Panc1 (cell line): ENCODE data around the gene PPP1R26. TPM values are rescaled to one million over a fixed set of nuclear protein-coding genes. Genes with fewer than 3 reads are reported as not detected.

Source experiments
- ATAC-seq: fragments of 200-7000 bp; cut with Tn5 transposase; 2 replicates; pipeline ENCODE4 v1.9.1; 2020; ENCODE audit warnings: mild to moderate bottlenecking, moderate library complexity
- BruUV-seq: library from RNA; stranded (reverse); fragments of 400-500 nt; replicated peaks from 2 replicates; lab custom pipeline; 2021; lab: Mats Ljungman, UMichigan
- CTCF ChIA-PET: fragments of 300-600 bp; sonication (Branson Sonifier 250); formaldehyde crosslinking; loops from one replicate; lab custom pipeline; 2022; ENCODE audit warnings: antibody characterized with exemption; lab: Charles Lee
- POLR2A ChIA-PET: fragments of 300-600 bp; sonication (Branson Sonifier 250); formaldehyde crosslinking; loops from one replicate; lab custom pipeline; 2022; ENCODE audit warnings: antibody characterized with exemption; lab: Charles Lee
- DNase-seq: peaks from one replicate; pipeline ENCODE4 v3.0.0-alpha.2; 2010; ENCODE audit warnings: low read depth, low spot score
- H3K27ac ChIP-seq: 2 replicates; pipeline ENCODE4 v1.5.1; 2011; ENCODE audit warnings: mild to moderate bottlenecking, low read length, inconsistent platforms
- H3K27me3 ChIP-seq: fragments of 200-500 bp; sonication (Bioruptor generic); 2 replicates; pipeline ENCODE4 v1.6.0; 2014; ENCODE audit warnings: low read length, inconsistent platforms; ENCODE audit not compliant: control insufficient read depth, insufficient read depth
- H3K36me3 ChIP-seq: fragments of 200-500 bp; sonication (Bioruptor generic); 2 replicates; pipeline ENCODE4 v1.5.1; 2014; ENCODE audit warnings: inconsistent platforms, mild to moderate bottlenecking, low read length, moderate library complexity; ENCODE audit not compliant: control insufficient read depth, insufficient read depth
- H3K4me1 ChIP-seq: 2 replicates; pipeline ENCODE4 v1.5.1; 2011; ENCODE audit warnings: inconsistent platforms, mild to moderate bottlenecking, low read length, moderate library complexity; ENCODE audit not compliant: control insufficient read depth, insufficient read depth
- H3K4me3 ChIP-seq, 2 experiments: 2 replicates each; pipeline ENCODE4 v1.5.1; 2011 to 2012; ENCODE audit warnings: low read depth in 2 of 2, low read length in 2 of 2, mild to moderate bottlenecking in 2 of 2, inconsistent platforms in 1 of 2, moderate library complexity in 1 of 2
- H3K9me3 ChIP-seq: fragments of 200-500 bp; sonication (Bioruptor generic); 2 replicates; pipeline ENCODE4 v1.5.1; 2014; ENCODE audit warnings: low read depth, mild to moderate bottlenecking, inconsistent platforms, low read length, moderate library complexity; ENCODE audit not compliant: control insufficient read depth, insufficient read depth
- POLR2AphosphoS5 ChIP-seq: IDR thresholded peaks from 2 replicates; pipeline ENCODE4 v1.6.1; 2012; ENCODE audit warnings: mild to moderate bottlenecking, low read depth, low read length, moderate library complexity
- SIN3A ChIP-seq: IDR thresholded peaks from 2 replicates; pipeline ENCODE4 v1.6.1; 2012; ENCODE audit warnings: low read depth, mild to moderate bottlenecking, low read length, moderate library complexity, borderline replicate concordance; ENCODE audit not compliant: insufficient read depth
- TCF7L2 ChIP-seq: IDR thresholded peaks from 2 replicates; pipeline ENCODE4 v1.6.1; 2011; ENCODE audit warnings: mild to moderate bottlenecking, low read depth, low read length, inconsistent platforms
- in situ Hi-C: cut with HindIII; loops from 2 replicates; pipeline ENCODE4 v1.10.0; 2016; ENCODE audit warnings: low sequenced_read_pairs, low pct_unique_long_range_greater_than_20kb
- intact Hi-C: fragments of 100-400 bp; cut with micrococcal nuclease; formaldehyde crosslinking; loops from one replicate; pipeline ENCODE4 v1.10.0; 2022; ENCODE audit not compliant: unreplicated experiment
- total RNA-seq: library from RNA; stranded (reverse); gene quantifications from one replicate; pipeline ENCODE4 v1.2.1, GENCODE V29; 2021; ENCODE audit not compliant: unreplicated experiment
- TF ChIP-seq, protein P1 (sequence below): fragments of 450-650 bp; IDR thresholded peaks from 2 replicates; pipeline ENCODE4 v1.5.1; 2017; ENCODE audit warnings: mild to moderate bottlenecking
- TF ChIP-seq, protein P2 (sequence below), 2 experiments: IDR thresholded peaks; 2 replicates each; pipeline ENCODE4 v1.6.1; 2011 to 2012; ENCODE audit warnings: low read depth in 2 of 2, control low read depth in 1 of 2, low read length in 1 of 2, mild to moderate bottlenecking in 1 of 2, moderate library complexity in 1 of 2; ENCODE audit not compliant: insufficient read depth in 1 of 2

The PPP1R26 gene
- total RNA-seq, 1 experiment from 2014 or later, result 17.5 TPM

DNA sequence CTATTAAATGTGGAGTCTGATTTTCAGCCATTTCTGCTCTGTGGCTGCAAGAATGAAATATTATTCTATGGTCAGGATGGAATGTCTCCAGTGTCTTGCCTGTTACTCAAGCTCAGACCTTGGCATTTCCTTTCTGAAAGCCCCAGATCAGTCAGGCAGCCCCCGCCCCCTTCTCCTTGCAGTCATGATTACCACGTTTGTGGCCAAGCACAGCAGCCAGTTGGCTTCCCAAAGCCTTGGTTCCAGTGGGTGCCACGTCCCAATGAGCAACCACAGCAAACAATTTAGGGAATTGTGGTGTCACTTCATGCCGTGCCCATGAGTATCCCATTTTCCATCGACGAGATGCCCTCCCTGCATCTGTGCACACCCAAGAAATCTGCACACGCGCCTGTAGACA lies 56.6 kb downstream of the PPP1R26 start:
- TF ChIP-seq, protein P1, sequence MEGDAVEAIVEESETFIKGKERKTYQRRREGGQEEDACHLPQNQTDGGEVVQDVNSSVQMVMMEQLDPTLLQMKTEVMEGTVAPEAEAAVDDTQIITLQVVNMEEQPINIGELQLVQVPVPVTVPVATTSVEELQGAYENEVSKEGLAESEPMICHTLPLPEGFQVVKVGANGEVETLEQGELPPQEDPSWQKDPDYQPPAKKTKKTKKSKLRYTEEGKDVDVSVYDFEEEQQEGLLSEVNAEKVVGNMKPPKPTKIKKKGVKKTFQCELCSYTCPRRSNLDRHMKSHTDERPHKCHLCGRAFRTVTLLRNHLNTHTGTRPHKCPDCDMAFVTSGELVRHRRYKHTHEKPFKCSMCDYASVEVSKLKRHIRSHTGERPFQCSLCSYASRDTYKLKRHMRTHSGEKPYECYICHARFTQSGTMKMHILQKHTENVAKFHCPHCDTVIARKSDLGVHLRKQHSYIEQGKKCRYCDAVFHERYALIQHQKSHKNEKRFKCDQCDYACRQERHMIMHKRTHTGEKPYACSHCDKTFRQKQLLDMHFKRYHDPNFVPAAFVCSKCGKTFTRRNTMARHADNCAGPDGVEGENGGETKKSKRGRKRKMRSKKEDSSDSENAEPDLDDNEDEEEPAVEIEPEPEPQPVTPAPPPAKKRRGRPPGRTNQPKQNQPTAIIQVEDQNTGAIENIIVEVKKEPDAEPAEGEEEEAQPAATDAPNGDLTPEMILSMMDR, result no peak
- TF ChIP-seq SIN3A, result no peak
- TF ChIP-seq TCF7L2, result no peak
- TF ChIP-seq, protein P2, sequence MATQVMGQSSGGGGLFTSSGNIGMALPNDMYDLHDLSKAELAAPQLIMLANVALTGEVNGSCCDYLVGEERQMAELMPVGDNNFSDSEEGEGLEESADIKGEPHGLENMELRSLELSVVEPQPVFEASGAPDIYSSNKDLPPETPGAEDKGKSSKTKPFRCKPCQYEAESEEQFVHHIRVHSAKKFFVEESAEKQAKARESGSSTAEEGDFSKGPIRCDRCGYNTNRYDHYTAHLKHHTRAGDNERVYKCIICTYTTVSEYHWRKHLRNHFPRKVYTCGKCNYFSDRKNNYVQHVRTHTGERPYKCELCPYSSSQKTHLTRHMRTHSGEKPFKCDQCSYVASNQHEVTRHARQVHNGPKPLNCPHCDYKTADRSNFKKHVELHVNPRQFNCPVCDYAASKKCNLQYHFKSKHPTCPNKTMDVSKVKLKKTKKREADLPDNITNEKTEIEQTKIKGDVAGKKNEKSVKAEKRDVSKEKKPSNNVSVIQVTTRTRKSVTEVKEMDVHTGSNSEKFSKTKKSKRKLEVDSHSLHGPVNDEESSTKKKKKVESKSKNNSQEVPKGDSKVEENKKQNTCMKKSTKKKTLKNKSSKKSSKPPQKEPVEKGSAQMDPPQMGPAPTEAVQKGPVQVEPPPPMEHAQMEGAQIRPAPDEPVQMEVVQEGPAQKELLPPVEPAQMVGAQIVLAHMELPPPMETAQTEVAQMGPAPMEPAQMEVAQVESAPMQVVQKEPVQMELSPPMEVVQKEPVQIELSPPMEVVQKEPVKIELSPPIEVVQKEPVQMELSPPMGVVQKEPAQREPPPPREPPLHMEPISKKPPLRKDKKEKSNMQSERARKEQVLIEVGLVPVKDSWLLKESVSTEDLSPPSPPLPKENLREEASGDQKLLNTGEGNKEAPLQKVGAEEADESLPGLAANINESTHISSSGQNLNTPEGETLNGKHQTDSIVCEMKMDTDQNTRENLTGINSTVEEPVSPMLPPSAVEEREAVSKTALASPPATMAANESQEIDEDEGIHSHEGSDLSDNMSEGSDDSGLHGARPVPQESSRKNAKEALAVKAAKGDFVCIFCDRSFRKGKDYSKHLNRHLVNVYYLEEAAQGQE (IDR thresholded peaks at IDR 0.05; ENCODE audit: insufficient read depth in 1 of 2, low read depth in 2 of 2, low read length in 1 of 2), result no peak
- TF ChIP-seq POLR2AphosphoS5, result no peak
- intact Hi-C loops (no loop called here), in situ Hi-C loops (no loop called here)
- no peaks in the 10 kb centered on the region for H3K9me3 ChIP-seq
- H3K4me1 ChIP-seq, result no peaks in the 10 kb centered on the region
- H3K36me3 ChIP-seq, result no peaks in the 10 kb centered on the region
- no peak overlapping the region for H3K4me3 ChIP-seq
- POLR2A ChIA-PET, result no interaction called here
- ATAC-seq (no peak), DNase-seq (no peak)
- H3K27me3 ChIP-seq, result no peaks in the 10 kb centered on the region
- CTCF ChIA-PET, result no interaction called here
- BruUV-seq, result no TSS peak
- no peak overlapping the region for H3K27ac ChIP-seq

Other genes with a start within 250 kb of the PPP1R26 start
- 33.5 TPM for gene MRPS2, start 20.9 kb downstream of the PPP1R26 start, total RNA-seq
- gene LCN1, start 41.7 kb downstream of the PPP1R26 start, total RNA-seq, result not detected
- not detected for gene OBP2A, start 66.3 kb downstream of the PPP1R26 start, total RNA-seq
- gene PAEP, start 82.0 kb downstream of the PPP1R26 start, total RNA-seq, result not detected
- gene GLT6D1, start 159.8 kb downstream of the PPP1R26 start, total RNA-seq, result not detected
- not detected for gene LCN9, start 183.5 kb downstream of the PPP1R26 start, total RNA-seq
- not detected for gene SOHLH1, start 219.7 kb downstream of the PPP1R26 start, total RNA-seq
- gene KCNT1, start 222.4 kb downstream of the PPP1R26 start, total RNA-seq, result not detected